Astrocyte of the spinal cord (primary cell): ENCODE data around the gene POLQ.
A peak's percentile ranks its signal among the peaks of the same experiment; 100 is the strongest.

ENCODE experiments used
- DNase-seq: peaks from one replicate; pipeline ENCODE4 v3.0.0; 2011; ENCODE audit warnings: low read depth, low spot score
- H3K4me3 ChIP-seq: 2 replicates; pipeline ENCODE4 v1.5.1; 2011; ENCODE audit warnings: low read depth, mild to moderate bottlenecking, low read length, moderate library complexity
- in situ Hi-C: cut with HindIII; loops from 2 replicates; pipeline ENCODE4 v1.10.0; 2017; ENCODE audit warnings: low sequenced_read_pairs
- TF ChIP-seq, protein P1 (sequence below): IDR thresholded peaks from 2 replicates; pipeline ENCODE4 v1.5.1; 2012; ENCODE audit warnings: low read depth, mild to moderate bottlenecking, low read length, inconsistent platforms

Gene POLQ

DNA sequence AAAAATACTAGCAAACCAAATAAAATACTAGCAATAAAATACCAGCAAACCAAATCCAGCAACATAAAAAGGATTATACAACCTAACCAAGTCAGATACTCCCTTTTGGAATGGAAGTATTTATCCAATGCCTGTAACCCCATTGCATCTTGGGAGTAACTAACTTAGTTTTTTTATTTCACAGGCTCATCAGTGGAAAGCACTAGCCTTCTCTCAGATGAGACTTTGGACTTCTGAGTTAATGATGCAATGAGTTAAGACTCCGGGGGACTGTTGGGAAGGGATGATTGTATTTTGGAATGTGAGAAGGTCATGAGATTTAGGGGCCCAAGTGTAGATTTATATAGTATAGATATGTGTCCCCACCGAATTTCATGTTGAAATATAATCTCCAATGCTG, 41.2 kb downstream of the POLQ start:
- in situ Hi-C loops: no loop called here
- H3K4me3 ChIP-seq: no peak overlapping the region
- no peak for DNase-seq
- TF ChIP-seq, protein P1, sequence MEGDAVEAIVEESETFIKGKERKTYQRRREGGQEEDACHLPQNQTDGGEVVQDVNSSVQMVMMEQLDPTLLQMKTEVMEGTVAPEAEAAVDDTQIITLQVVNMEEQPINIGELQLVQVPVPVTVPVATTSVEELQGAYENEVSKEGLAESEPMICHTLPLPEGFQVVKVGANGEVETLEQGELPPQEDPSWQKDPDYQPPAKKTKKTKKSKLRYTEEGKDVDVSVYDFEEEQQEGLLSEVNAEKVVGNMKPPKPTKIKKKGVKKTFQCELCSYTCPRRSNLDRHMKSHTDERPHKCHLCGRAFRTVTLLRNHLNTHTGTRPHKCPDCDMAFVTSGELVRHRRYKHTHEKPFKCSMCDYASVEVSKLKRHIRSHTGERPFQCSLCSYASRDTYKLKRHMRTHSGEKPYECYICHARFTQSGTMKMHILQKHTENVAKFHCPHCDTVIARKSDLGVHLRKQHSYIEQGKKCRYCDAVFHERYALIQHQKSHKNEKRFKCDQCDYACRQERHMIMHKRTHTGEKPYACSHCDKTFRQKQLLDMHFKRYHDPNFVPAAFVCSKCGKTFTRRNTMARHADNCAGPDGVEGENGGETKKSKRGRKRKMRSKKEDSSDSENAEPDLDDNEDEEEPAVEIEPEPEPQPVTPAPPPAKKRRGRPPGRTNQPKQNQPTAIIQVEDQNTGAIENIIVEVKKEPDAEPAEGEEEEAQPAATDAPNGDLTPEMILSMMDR: no peak

DNA sequence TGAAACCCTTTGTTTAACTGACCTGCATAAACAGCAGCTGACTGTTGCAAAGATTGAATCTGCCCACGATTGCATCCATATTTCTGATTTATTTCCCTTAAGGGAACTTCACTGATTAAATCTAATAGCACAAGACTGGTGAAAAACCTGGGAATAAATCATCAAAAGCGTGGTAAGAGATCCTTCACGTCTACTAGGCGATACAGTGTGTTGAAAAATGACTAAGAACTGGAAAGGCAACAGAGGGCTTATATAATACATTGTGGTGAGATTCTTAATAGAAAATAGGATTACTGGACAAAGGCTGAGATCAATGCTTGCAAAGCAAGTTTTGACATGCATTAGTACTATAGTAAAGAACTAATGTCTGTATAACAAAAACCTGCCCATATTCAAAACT, 49.0 kb downstream of the POLQ start:
- DNase-seq: no peak
- TF ChIP-seq, protein P1: no peak
- no peak overlapping the region for H3K4me3 ChIP-seq
- in situ Hi-C loops: no loop called here

DNA sequence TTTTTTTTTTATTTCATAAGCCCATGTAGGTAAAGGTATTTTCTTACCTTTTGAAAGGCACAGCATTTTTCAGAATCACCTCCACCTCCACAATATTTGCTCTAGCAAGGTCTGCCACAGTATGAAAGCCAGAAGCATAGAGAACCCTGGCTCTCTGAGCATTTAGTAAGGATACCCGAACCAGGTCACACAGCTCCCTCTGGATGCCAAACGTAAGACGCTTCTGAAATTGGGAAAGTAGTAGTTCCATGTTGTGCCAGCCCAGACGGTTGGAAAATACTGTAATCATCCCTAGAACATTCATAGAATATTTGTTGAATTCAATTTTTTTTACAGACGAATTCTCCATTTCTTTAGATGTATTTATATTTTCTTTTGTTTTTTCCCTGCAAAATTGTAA, 52.4 kb downstream of the POLQ start:
- TF ChIP-seq, protein P1: peak; percentile 23
- no peak overlapping the region for H3K4me3 ChIP-seq
- DNase-seq: no peak
- in situ Hi-C loops: no loop called here

DNA sequence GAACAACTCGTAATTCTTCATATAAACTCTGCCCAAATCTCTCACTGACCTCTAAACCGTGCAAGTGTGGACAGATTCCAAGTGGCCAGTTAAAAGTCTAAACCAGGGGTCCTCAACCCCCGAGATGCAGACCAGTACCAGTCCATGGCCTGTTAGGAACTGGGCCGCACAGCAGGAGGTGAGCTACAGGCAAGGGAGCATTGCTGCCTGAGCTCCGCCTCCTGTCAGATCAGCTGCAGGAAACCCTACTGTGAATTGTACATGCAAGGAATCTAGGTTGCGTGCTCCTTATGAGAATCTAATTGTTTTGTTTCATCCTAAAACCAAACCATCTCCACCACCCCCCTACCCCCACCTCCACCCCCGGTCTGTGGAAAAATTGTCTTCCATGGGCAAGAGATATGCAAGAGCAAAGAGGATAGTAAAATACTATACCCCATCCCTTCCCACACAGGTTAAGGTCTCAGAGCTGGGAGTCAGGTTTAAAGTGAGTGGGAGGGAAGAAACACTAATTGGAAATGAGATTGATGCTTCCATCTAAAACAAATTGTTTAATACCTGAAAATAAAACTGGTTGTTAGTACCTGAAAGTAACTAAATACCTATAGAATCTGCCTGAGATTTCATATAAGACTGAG, 54.0 kb downstream of the POLQ start:
- in situ Hi-C loops: no loop called here
- DNase-seq: no peak
- TF ChIP-seq, protein P1: no peak
- H3K4me3 ChIP-seq: no peak overlapping the region

DNA sequence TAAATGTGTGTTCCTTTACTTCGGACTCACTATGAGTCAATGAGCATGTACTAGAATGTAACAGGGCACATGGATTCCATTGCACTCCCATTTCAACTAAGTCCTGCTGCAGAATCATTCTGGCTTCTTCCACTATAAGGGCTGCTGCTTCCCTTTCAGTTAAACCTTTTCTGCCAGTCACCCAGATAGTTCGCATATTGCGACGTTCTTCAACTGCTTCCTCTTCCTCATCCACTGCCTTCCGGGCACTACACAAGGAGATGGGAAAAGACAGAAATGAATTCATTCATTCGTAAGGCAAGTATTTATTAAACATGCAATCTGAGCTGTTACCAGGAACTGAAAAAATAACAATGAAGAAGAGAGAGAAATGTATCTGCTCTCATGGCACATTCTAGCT, 55.6 kb downstream of the POLQ start:
- in situ Hi-C loops: no loop called here
- DNase-seq: no peak
- H3K4me3 ChIP-seq: no peak overlapping the region
- TF ChIP-seq, protein P1: no peak

DNA sequence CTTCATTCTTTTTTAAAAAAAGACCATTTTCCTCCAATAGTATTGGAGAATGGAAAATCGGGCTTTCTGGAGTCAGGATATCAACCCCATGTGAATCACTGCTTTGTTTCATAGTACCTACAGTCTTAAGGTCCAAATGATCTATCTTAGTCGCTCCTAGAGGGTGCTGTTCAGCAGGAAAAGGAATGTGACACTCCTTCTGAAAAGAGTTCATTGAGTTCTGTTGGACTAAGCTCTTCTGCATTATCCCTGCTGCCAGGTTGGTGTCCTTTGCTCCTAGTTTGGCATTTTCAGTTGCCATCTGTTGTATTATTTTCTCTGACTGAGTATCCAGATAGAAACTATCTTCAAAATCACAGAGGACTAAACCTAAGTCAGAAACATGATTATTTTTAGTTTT, 57.2 kb downstream of the POLQ start:
- no peak for DNase-seq
- H3K4me3 ChIP-seq: no peak overlapping the region
- TF ChIP-seq, protein P1: no peak
- in situ Hi-C loops: no loop called here
